ENCODE data around the gene ZNF576. TPM values are rescaled to one million over a fixed set of nuclear protein-coding genes. Genes with fewer than 3 reads are reported as not detected.
"Not testable (repeated sequence)": the region's sequence is repeated elsewhere in the genome, so short reads cannot be mapped to it uniquely, and the experiment has no call there.

The ZNF576 gene, protein sequence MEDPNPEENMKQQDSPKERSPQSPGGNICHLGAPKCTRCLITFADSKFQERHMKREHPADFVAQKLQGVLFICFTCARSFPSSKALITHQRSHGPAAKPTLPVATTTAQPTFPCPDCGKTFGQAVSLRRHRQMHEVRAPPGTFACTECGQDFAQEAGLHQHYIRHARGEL
- total RNA-seq = 5.9 and 9.1 TPM in 2 replicates

GRCh38 chr19:43595999-43596841 is at the start of gene ZNF576, which contains the start of gene IRGQ:
Gene ZNF576 (plus strand): TSS chr19:43596595. CDS start chr19:43597109, 514 bp downstream.
Gene IRGQ (minus strand): TSS chr19:43596134. CDS start chr19:43595338, 796 bp downstream.
- DNase-seq (ENCODE audit: low read depth in 2 of 2) = peak; percentile 100

DNA sequence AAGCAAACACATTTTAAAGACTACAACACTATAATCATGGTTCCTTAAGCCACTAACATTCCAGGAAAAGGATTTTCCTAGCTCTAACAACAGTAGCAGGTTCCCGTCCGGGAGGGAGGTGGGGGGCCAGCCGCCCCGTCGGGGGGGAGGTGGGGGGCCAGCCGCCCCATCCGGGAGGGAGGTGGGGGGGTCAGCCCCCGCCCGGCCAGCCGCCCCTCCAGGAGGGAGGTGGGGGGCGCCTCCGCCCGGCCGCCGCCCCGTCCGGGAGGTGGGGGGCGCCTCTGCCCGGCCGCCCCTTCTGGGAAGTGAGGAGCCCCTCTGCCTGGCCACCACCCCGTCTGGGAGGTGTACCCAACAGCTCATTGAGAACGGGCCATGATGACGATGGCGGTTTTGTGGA is 48.5 kb upstream of the ZNF576 start:
- DNase-seq (ENCODE audit: low read depth in 2 of 2) = not testable (repeated sequence)

GRCh38 chr19:43548706-43549105 is 47.7 kb upstream of the ZNF576 start:
- DNase-seq (ENCODE audit: low read depth in 2 of 2) = no peak

GRCh38 chr19:43551399-43552197 is 44.8 kb upstream of the ZNF576 start:
- no peak for DNase-seq (ENCODE audit: low read depth in 2 of 2)

DNA sequence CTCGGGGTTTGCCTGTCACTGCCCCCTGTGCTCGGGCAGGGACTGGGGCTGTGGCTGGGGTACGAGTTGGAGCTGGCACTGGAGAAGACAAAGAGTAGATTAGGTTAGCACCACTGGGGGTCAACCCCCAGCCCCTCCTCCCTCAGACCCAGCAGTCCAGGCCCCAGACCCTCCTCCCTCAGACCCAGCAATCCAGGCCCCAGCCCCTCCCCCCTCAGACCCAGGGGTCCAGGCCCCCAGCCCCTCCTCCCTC is 44.3 kb upstream of the ZNF576 start:
- no peak for DNase-seq (ENCODE audit: low read depth in 2 of 2)

DNA sequence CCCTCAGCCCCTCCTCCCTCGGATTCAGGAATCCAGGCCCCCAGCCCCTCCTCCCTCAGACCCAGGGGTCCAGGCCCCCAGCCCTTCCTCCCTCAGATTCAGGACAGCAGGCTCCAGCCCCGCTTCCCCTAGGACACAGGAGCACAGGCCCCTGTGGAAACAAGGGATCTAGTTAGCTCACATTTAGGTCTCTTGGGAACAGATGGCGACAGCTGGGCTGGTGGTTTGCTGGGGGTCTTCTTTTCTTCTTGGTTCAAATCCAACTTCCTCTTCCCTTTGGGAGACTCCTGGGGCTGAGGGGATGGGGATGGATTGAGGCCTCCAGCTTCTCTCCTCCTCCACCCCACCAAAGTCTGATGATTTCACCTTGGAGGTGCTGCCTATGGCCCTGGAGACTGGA is 43.8 kb upstream of the ZNF576 start:
- no peak for DNase-seq (ENCODE audit: low read depth in 2 of 2)

DNA sequence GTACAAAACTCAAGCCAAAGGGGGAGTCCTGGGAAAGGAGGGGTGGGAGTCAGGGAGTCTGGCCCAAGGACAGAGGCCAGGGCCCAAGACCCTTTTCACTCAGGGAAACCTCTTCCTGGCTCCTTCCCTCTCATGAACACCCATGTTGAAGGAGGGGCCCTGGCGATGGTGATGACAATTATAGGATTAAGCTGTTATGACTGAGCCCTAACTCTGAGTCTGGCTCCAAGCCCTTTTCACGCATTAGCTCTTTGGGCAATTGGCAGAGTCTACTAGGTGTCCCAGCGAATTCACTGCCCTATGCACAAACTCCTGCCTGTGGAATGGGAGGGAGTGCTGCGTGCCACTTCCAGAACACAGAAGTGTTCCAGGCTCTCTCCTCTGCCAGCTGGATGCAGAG is 42.7 kb upstream of the ZNF576 start:
- DNase-seq (ENCODE audit: low read depth in 2 of 2) = no peak

GRCh38 chr19:43554317-43554895 is 42.0 kb upstream of the ZNF576 start:
- no peak for DNase-seq (ENCODE audit: low read depth in 2 of 2)

DNA sequence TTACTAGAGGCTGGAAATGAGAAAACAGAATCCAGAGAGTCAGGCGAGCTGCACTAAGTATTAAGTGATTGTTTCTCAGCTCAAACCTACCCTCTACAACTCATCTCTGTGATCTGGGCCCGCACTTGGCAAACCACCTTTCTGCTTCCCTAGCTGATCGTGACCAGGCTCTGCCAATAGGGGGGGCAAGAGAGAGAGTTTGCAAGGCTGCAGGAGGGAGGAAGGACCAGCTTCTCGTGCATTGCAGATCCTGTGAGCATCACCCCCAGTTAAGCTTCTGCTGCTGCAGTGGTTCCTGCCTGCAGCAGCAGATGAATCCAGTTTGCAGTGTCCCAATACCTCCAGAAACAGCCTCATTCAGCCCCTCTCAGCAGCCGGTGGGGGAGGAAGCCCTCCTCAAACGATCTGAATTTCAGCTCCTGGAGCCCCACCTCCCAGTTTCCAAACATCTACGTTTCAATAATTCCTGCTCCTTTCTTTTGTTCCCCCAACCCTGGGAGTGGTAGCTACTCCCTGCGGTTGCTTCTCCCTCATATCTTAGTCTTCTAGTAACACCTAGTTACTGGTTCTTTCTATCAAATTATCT is 41.1 kb upstream of the ZNF576 start:
- DNase-seq (ENCODE audit: low read depth in 2 of 2) = peak; percentile 82 to 84

DNA sequence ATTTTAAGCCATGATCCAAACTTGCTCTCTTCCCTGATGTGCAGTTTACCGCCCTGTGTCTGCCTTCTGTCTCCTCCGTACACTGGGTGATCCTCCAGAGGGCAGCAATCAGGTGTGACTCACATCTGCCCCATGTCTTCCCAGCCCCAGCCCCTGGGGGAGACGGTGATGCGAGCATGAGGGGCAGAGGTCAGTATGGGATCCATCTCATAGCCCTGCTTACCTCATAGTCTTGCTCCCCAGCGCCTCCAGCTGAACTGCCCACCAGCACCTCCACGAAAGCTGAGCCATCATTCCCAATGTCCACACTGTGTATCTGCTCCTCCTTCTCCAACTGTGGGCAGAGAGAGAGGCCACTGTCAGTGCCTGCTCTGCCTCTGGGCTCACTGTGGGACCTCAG is 35.7 kb upstream of the ZNF576 start:
- DNase-seq (ENCODE audit: low read depth in 2 of 2) = peak in 1 of 2 donors; percentile 34

DNA sequence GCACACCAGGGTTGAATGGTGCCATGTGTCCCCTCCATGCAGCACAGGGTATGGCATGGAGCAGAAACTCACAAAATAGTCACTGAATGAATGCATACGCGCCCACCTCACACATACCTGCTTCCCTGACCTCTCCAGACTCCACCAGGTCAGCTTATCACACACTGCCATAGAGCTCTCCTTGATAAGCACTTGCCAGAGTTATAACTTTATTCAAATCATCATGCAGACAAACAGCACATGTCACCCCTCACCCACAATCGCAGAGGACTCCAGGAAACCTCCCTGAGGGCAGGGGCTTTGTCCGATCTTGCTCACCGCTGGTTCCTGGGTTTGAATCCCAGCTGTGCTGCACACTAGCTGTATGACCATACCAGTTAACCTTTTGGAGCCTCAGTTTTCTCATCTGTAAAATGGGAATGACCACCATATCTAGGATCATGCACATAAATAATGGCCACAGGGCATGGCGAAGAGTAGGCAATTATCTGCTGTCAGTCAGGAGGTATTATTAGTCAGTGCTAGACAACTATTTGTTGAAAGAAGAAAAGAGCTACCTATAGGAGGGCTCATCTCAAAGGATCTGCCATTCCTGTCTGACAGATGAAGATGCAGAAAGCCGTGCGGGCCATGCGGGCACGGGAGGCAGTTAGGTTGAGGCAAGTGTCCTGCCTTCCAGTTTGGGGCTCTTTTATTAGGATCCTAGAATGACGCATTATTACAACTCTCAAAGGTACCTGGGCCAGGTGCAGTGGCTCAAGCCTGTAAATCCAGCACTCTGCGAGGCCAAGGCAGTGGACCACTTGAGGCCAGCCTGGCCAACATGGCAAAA is 35.0 kb upstream of the ZNF576 start:
- DNase-seq (ENCODE audit: low read depth in 2 of 2) = no peak

- DNase-seq (ENCODE audit: low read depth in 2 of 2) = no peak
Measured at GRCh38 chr19:43562226-43562697, 34.1 kb upstream of the ZNF576 start.

- DNase-seq (ENCODE audit: low read depth in 2 of 2) = peak; percentile 66 to 89
Measured at GRCh38 chr19:43562698-43563241, 33.6 kb upstream of the ZNF576 start.

GRCh38 chr19:43563816-43564457 is 32.5 kb upstream of the ZNF576 start:
- DNase-seq (ENCODE audit: low read depth in 2 of 2) = no peak

DNA sequence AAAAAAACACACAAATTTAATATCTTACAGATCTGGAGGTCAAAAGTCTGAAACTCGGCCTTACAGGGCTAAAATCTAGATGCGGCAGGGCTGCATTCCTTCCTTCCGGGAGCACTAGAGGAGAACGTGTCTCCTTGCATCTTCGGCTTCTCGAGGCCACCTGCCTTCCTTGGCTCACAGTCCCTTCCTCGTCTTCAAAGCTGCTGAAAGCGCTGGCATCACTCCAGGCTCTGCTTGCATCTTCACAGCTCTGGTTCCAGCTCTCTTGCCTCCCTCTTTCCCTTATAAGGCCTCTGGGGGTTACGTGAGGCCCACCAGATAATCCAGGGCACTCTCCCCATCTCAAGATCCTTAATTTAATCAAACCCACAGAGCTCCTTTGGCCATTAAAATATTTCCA is 31.6 kb upstream of the ZNF576 start:
- no peak for DNase-seq (ENCODE audit: low read depth in 2 of 2)

DNA sequence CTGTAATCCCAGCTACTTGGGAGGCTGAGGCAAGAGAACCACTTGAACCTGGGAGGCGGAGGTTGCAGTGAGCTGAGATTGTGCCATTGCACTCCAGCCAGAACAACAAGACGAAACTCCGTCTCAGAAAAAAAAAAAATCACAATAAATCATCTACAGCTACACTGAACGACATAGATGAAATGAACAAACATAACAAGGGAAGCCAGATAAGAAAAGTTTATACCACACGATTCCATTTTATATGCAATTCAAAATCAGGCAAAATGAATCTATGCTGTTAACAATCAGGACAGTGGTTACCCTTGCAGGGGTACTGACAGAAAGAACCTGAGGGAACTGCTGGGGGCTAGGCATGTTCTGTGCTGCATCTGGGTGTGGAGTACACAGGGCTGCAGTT is 26.7 kb upstream of the ZNF576 start:
- no peak for DNase-seq (ENCODE audit: low read depth in 2 of 2)

GRCh38 chr19:43570174-43570791 is 26.1 kb upstream of the ZNF576 start:
- DNase-seq (ENCODE audit: low read depth in 2 of 2) = no peak

GRCh38 chr19:43572171-43572588 is 24.2 kb upstream of the ZNF576 start:
- DNase-seq (ENCODE audit: low read depth in 2 of 2) = no peak

GRCh38 chr19:43574424-43575155 is 21.8 kb upstream of the ZNF576 start:
- peak; percentile 53 to 94 for DNase-seq (ENCODE audit: low read depth in 2 of 2)
